Adrenal gland (tissue), 5 donors: Measurements from ENCODE around the gene GABARAPL1.

Experiments used
- POLR2A ChIP-seq, 2 donors: fragments of 450-650 bp; IDR thresholded peaks; one replicate each; pipeline ENCODE4 v1.6.1; 2017; ENCODE audit warnings: antibody characterized with exemption in 2 of 2, mild to moderate bottlenecking in 2 of 2, moderate library complexity in 1 of 2
- TF ChIP-seq, protein P1 (sequence below), 6 experiments: fragments of 450-650 bp in 4 of 6; fragments of 200-600 bp in 2 of 6; sonication (generic) in 1 of 6; IDR thresholded peaks; 1 replicate in 5 of 6; 2 replicates in 1 of 6; pipeline versions ENCODE4 v1.5.1 to v1.8.0; 2016 to 2021; ENCODE audit warnings: antibody characterized with exemption in 6 of 6, mild to moderate bottlenecking in 2 of 6, moderate library complexity in 1 of 6
- donor health status: DM: no; HTN: no; CAD: no.

DNA sequence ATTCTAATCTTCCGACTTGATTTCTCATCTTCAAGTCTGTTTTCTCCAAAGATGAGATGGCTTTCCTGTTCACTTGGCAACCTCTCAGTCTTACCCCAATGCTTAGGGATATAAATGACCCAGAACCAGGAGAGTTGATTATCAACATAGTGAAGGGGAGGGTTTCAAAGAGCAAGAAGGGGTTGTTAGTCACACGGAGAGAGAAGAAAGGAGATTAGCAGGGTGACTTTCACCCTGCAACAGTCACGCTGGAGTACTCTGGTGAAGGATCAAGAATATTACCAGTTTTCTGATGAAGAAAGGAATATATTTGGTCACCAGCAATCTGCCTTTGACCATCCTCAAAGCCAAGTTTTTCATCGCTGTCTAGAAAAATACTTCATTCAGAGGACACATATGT, 33.9 kb upstream of the GABARAPL1 start, which contains the start of gene TMEM52B:
- TF ChIP-seq, protein P1, sequence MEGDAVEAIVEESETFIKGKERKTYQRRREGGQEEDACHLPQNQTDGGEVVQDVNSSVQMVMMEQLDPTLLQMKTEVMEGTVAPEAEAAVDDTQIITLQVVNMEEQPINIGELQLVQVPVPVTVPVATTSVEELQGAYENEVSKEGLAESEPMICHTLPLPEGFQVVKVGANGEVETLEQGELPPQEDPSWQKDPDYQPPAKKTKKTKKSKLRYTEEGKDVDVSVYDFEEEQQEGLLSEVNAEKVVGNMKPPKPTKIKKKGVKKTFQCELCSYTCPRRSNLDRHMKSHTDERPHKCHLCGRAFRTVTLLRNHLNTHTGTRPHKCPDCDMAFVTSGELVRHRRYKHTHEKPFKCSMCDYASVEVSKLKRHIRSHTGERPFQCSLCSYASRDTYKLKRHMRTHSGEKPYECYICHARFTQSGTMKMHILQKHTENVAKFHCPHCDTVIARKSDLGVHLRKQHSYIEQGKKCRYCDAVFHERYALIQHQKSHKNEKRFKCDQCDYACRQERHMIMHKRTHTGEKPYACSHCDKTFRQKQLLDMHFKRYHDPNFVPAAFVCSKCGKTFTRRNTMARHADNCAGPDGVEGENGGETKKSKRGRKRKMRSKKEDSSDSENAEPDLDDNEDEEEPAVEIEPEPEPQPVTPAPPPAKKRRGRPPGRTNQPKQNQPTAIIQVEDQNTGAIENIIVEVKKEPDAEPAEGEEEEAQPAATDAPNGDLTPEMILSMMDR (IDR thresholded peaks at IDR 0.05), result no peak
- no peak for TF ChIP-seq POLR2A (IDR thresholded peaks at IDR 0.05)
